Neural cell (in vitro differentiated cells): ENCODE results near the gene IP6K1. TPM values are rescaled to one million over a fixed set of nuclear protein-coding genes. Genes with fewer than 3 reads are reported as not detected.
"Not testable (repeated sequence)": the region's sequence is repeated elsewhere in the genome, so short reads cannot be mapped to it uniquely, and the experiment has no call there.

Experiments used
- H2AFZ ChIP-seq: fragments of 200-600, 300-800 bp; sonication (generic), shearing (Covaris generic); 2 replicates; pipeline ENCODE4 v1.6.0; 2014; ENCODE audit warnings: low read depth, mild to moderate bottlenecking, antibody characterized with exemption, low read length, moderate library complexity
- H3F3A ChIP-seq: fragments of 200-600 bp; shearing (Covaris generic); 2 replicates; pipeline ENCODE4 v1.6.1; 2016; ENCODE audit warnings: mild to moderate bottlenecking, moderate library complexity, mixed read lengths, antibody characterized with exemption, low read length; ENCODE audit not compliant: insufficient read depth, poor library complexity, severe bottlenecking
- H3K27ac ChIP-seq: fragments of 200-600, 300-800 bp; sonication (generic), shearing (Covaris generic); 2 replicates; pipeline ENCODE4 v1.5.1; 2014; ENCODE audit warnings: mild to moderate bottlenecking, low read length, moderate library complexity
- H3K27me3 ChIP-seq: fragments of 300-800, 200-600 bp; sonication (generic), shearing (Covaris generic); 2 replicates; pipeline ENCODE4 v1.6.0; 2014; ENCODE audit warnings: mild to moderate bottlenecking, low read depth, low read length, moderate library complexity; ENCODE audit not compliant: insufficient read depth
- H3K36me3 ChIP-seq: fragments of 300-800, 200-600 bp; sonication (generic), shearing (Covaris generic); 2 replicates; pipeline ENCODE4 v1.5.1; 2014; ENCODE audit warnings: mild to moderate bottlenecking, antibody characterized with exemption, low read length, moderate library complexity; ENCODE audit not compliant: insufficient read depth
- H3K4me2 ChIP-seq: fragments of 300-800, 200-600 bp; sonication (generic), shearing (Covaris generic); 2 replicates; pipeline ENCODE4 v1.6.0; 2014; ENCODE audit warnings: mild to moderate bottlenecking, low read length
- H3K4me3 ChIP-seq: fragments of 300-800, 200-600 bp; sonication (generic), shearing (Covaris generic); 2 replicates; pipeline ENCODE4 v1.5.1; 2014; ENCODE audit warnings: mild to moderate bottlenecking, low read length, moderate library complexity
- H3K79me2 ChIP-seq: fragments of 200-600 bp; shearing (Covaris generic); replicated peaks from 2 replicates; pipeline ENCODE4 v1.6.0; 2014; ENCODE audit warnings: mild to moderate bottlenecking, low read length, moderate library complexity; ENCODE audit not compliant: insufficient read depth
- H3K9ac ChIP-seq: fragments of 300-800, 200-600 bp; sonication (generic), shearing (Covaris generic); 2 replicates; pipeline ENCODE4 v1.6.1; 2016; ENCODE audit warnings: mild to moderate bottlenecking, low read length, mixed read lengths
- H3K9me2 ChIP-seq: fragments of 200-600 bp; shearing (Covaris generic); 2 replicates; pipeline ENCODE4 v1.6.1; 2016; ENCODE audit warnings: mild to moderate bottlenecking, low read length, mixed read lengths; ENCODE audit not compliant: insufficient read depth
- H3K9me3 ChIP-seq: fragments of 200-600, 300-800 bp; sonication (generic), shearing (Covaris generic); 2 replicates; pipeline ENCODE4 v1.6.1; 2016; ENCODE audit warnings: mild to moderate bottlenecking, mixed run types, low read length, moderate library complexity, mixed read lengths
- H4K20me1 ChIP-seq: fragments of 200-600 bp; shearing (Covaris generic); 2 replicates; pipeline ENCODE4 v1.6.1; 2016; ENCODE audit warnings: mild to moderate bottlenecking, mixed run types; ENCODE audit not compliant: insufficient read depth
- EP300 ChIP-seq: fragments of 450-650 bp; conservative IDR thresholded peaks from 2 replicates; pipeline ENCODE4 v1.6.1; 2014; ENCODE audit warnings: antibody characterized with exemption, mild to moderate bottlenecking, moderate library complexity; ENCODE audit not compliant: poor library complexity, severe bottlenecking
- EZH2 ChIP-seq: fragments of 200-600, 300-800 bp; shearing (Covaris generic), sonication (generic); IDR thresholded peaks from 2 replicates; pipeline ENCODE4 v1.6.1; 2014; ENCODE audit warnings: antibody characterized with exemption, low read length, borderline replicate concordance, mild to moderate bottlenecking; ENCODE audit not compliant: insufficient read depth, poor library complexity, severe bottlenecking
- MXI1 ChIP-seq: fragments of 450-650 bp; conservative IDR thresholded peaks from 2 replicates; pipeline ENCODE4 v1.6.1; 2014; ENCODE audit warnings: antibody characterized with exemption, mild to moderate bottlenecking; ENCODE audit not compliant: poor library complexity, severe bottlenecking
- POLR2AphosphoS5 ChIP-seq: IDR thresholded peaks from 2 replicates; pipeline ENCODE4 v1.6.1; 2012
- RAD21 ChIP-seq: fragments of 450-650 bp; conservative IDR thresholded peaks from 2 replicates; pipeline ENCODE4 v1.6.1; 2014; ENCODE audit warnings: antibody characterized with exemption, mild to moderate bottlenecking, moderate library complexity
- SMC3 ChIP-seq: fragments of 450-650 bp; conservative IDR thresholded peaks from 2 replicates; pipeline ENCODE4 v1.6.1; 2014; ENCODE audit warnings: antibody characterized with exemption, mild to moderate bottlenecking, moderate library complexity; ENCODE audit not compliant: poor library complexity
- polyA plus RNA-seq: library from polyadenylated mRNA; depleted of rRNA; stranded (reverse); fragments of >200 nt; gene quantifications from 2 replicates; pipeline ENCODE4 v1.2.3, GENCODE V29; 2014
- TF ChIP-seq, protein P1 (sequence below): IDR thresholded peaks from 2 replicates; pipeline ENCODE4 v1.6.1; 2012; ENCODE audit warnings: borderline replicate concordance

IP6K1 gene
- polyA plus RNA-seq, 1 donor from 2014 or later = 52.7 TPM

DNA sequence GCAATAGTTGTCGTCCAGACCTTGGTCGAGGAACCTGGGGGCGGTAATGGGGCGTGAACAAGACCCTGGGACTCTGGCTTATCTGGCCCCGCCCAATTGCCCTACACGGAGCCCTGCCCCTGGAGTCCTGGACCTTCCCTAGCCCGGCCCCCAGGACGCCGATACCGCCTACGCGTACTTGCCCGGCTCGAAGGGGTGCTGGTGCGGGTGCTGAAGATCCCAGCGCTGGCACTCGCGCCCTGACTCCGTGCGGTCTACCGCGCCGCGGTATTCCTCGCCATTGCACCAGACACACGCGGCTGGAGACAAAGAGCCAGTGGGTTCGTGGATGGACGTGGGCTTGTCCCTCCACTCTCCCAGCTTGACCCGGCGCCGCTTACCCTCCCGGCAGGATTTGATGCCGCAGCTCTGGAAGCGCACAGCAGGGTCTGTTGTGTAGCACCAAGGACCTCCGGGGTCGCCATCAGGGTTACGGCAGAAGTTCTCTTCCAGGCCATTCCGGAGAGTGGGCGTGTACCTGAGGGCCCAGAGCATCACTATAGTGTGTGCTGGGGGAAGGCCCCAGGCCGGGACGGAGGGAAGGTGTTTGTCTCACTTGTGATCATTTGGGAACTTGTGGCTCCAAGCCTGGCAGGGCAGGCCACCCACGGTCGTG, 99.4 kb downstream of the IP6K1 start:
- not testable (repeated sequence) for H3K4me2 ChIP-seq, H4K20me1 ChIP-seq, H3K9me2 ChIP-seq, H3F3A ChIP-seq, H3K36me3 ChIP-seq, H3K9me3 ChIP-seq, H3K27ac ChIP-seq, H2AFZ ChIP-seq, H3K79me2 ChIP-seq, H3K9ac ChIP-seq, H3K27me3 ChIP-seq, H3K4me3 ChIP-seq

DNA sequence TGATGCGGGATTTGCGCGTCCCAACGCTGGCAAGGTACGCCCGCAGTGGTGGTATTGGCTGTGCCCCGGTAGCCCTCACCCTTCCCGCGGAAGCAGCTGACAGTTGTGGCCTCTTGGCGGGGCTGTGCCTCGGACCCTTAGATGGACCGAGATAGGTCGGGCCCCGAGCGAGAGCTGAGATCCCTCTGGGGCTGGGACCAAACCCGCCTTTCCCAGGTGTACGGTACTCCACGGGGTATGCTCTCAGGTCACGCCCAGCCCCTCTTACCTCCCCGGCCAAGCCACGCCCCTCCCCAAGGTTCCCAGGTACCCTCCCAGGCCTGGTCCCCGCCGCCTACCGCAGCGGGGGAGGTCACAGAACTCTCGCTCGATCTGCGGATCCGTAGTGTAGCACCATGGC, 100.0 kb downstream of the IP6K1 start:
- H3K9me3 ChIP-seq = not testable (repeated sequence)

GRCh38 chr3:49685846-49686245, 100.5 kb downstream of the IP6K1 start:
- H4K20me1 ChIP-seq, H3K9me3 ChIP-seq, H3K36me3 ChIP-seq, H3K4me3 ChIP-seq, H3K27me3 ChIP-seq, H3K79me2 ChIP-seq, H3K4me2 ChIP-seq, H3K9ac ChIP-seq, H3F3A ChIP-seq, H2AFZ ChIP-seq, H3K27ac ChIP-seq, H3K9me2 ChIP-seq: not testable (repeated sequence)

More for the DNA sequence above, 100.0 kb downstream of the IP6K1 start:
- H2AFZ ChIP-seq, H3K9me2 ChIP-seq, H3K79me2 ChIP-seq, H3K27ac ChIP-seq, H3K36me3 ChIP-seq, H3K9ac ChIP-seq, H3F3A ChIP-seq, H3K27me3 ChIP-seq, H3K4me2 ChIP-seq, H4K20me1 ChIP-seq, H3K4me3 ChIP-seq: not testable (repeated sequence)

- not testable (repeated sequence) for H3K9me2 ChIP-seq, H2AFZ ChIP-seq, H3K79me2 ChIP-seq, H3K36me3 ChIP-seq, H3K27me3 ChIP-seq, H3K9me3 ChIP-seq, H4K20me1 ChIP-seq, H3K27ac ChIP-seq, H3K9ac ChIP-seq, H3K4me3 ChIP-seq, H3F3A ChIP-seq, H3K4me2 ChIP-seq
Measured at GRCh38 chr3:49685103-49685502, 101.2 kb downstream of the IP6K1 start.

DNA sequence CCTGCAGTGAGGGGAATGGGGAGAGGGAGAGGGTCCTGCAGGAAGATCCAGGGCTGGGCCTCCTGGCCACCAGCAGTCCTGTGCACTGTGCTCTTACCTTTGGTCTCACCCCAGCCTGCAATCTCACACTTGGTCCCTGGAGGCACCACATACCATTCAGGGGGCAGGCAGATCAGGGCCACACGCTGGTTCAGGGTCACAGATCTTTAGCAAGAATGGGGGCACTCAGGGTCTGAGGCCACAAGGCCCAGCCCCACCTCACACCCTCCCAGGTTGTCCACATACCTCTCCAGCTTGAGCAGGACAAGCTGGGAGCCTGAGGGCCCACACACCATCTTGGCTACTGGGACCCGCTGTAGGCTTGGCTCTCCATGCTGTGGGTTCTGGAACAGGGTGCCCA, 101.9 kb downstream of the IP6K1 start:
- not testable (repeated sequence) for H3K9me3 ChIP-seq, H3K9me2 ChIP-seq, H4K20me1 ChIP-seq, H3K4me3 ChIP-seq, H3K9ac ChIP-seq, H3K4me2 ChIP-seq, H3K36me3 ChIP-seq, H2AFZ ChIP-seq, H3K27me3 ChIP-seq, H3K27ac ChIP-seq, H3F3A ChIP-seq, H3K79me2 ChIP-seq

GRCh38 chr3:49683162-49683561, 103.2 kb downstream of the IP6K1 start:
- Histone ChIP-seq H3K9me3 (no peaks in the 10 kb centered on the region), H3K79me2 (no peaks in the 10 kb centered on the region), H3K4me2 (no peak overlapping the region), H3K27me3 (no peaks in the 10 kb centered on the region), H3F3A (no peaks in the 10 kb centered on the region), H4K20me1 (no peaks in the 10 kb centered on the region), H3K27ac (no peak overlapping the region), H3K9me2 (no peaks in the 10 kb centered on the region), H2AFZ (no peak overlapping the region), H3K36me3 (no peaks in the 10 kb centered on the region), H3K4me3 (no peak overlapping the region), H3K9ac (no peak overlapping the region)
- TF ChIP-seq, protein P1, sequence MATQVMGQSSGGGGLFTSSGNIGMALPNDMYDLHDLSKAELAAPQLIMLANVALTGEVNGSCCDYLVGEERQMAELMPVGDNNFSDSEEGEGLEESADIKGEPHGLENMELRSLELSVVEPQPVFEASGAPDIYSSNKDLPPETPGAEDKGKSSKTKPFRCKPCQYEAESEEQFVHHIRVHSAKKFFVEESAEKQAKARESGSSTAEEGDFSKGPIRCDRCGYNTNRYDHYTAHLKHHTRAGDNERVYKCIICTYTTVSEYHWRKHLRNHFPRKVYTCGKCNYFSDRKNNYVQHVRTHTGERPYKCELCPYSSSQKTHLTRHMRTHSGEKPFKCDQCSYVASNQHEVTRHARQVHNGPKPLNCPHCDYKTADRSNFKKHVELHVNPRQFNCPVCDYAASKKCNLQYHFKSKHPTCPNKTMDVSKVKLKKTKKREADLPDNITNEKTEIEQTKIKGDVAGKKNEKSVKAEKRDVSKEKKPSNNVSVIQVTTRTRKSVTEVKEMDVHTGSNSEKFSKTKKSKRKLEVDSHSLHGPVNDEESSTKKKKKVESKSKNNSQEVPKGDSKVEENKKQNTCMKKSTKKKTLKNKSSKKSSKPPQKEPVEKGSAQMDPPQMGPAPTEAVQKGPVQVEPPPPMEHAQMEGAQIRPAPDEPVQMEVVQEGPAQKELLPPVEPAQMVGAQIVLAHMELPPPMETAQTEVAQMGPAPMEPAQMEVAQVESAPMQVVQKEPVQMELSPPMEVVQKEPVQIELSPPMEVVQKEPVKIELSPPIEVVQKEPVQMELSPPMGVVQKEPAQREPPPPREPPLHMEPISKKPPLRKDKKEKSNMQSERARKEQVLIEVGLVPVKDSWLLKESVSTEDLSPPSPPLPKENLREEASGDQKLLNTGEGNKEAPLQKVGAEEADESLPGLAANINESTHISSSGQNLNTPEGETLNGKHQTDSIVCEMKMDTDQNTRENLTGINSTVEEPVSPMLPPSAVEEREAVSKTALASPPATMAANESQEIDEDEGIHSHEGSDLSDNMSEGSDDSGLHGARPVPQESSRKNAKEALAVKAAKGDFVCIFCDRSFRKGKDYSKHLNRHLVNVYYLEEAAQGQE = no peak
- TF ChIP-seq POLR2AphosphoS5 = no peak
- TF ChIP-seq EP300 = no peak
- TF ChIP-seq EZH2 = no peak
- TF ChIP-seq RAD21 = no peak
- TF ChIP-seq MXI1 = no peak
- no peak for TF ChIP-seq SMC3
